Urothelium cell line (cell line): Measurements from ENCODE around the gene CEP131.

Source experiments
- DNase-seq: peaks from one replicate; pipeline ENCODE4 v3.0.0; 2011; ENCODE audit warnings: low spot score, mixed read lengths
- FAIRE-seq: peaks from 2 replicates; lab custom pipeline; 2011; peaks lifted over from hg19 to GRCh38; lab: Jason Lieb, UNC

CEP131 gene

GRCh38 chr17:81203136-81203535 lies 19.6 kb downstream of the CEP131 start:
- DNase-seq (no peak), FAIRE-seq (no peak)

- DNase-seq (no peak), FAIRE-seq (no peak)
These were observed 20.4 kb downstream of the CEP131 start for GRCh38 chr17:81202318-81202717.

- DNase-seq (peak; percentile 64), FAIRE-seq (peak; percentile 50)
These were observed 21.8 kb downstream of the CEP131 start for GRCh38 chr17:81200695-81201580.

- no peak for FAIRE-seq
- no peak for DNase-seq
These were observed 22.6 kb downstream of the CEP131 start for GRCh38 chr17:81200201-81200600.

GRCh38 chr17:81199482-81199830 lies 23.3 kb downstream of the CEP131 start:
- no peak for FAIRE-seq
- DNase-seq: no peak

GRCh38 chr17:81198826-81199481 lies 23.8 kb downstream of the CEP131 start:
- FAIRE-seq (no peak), DNase-seq (no peak)

GRCh38 chr17:81197831-81198490 lies 24.8 kb downstream of the CEP131 start:
- DNase-seq (no peak), FAIRE-seq (no peak)

GRCh38 chr17:81197409-81197795 lies 25.4 kb downstream of the CEP131 start:
- no peak for DNase-seq
- FAIRE-seq: no peak

GRCh38 chr17:81196505-81197408 lies 26.0 kb downstream of the CEP131 start:
- FAIRE-seq: no peak
- no peak for DNase-seq

- DNase-seq (no peak), FAIRE-seq (no peak)
These were observed 26.7 kb downstream of the CEP131 start for GRCh38 chr17:81195941-81196495.

- FAIRE-seq: peak; percentile 5
These were observed 27.5 kb downstream of the CEP131 start for GRCh38 chr17:81194941-81195901.

GRCh38 chr17:81194225-81194760 lies 28.5 kb downstream of the CEP131 start:
- FAIRE-seq: no peak
- DNase-seq: no peak

More at GRCh38 chr17:81194941-81195901, 27.5 kb downstream of the CEP131 start:
- no peak for DNase-seq

GRCh38 chr17:81193470-81194224 lies 29.1 kb downstream of the CEP131 start:
- no peak for FAIRE-seq
- no peak for DNase-seq

GRCh38 chr17:81193051-81193410 lies 29.7 kb downstream of the CEP131 start:
- FAIRE-seq: no peak

GRCh38 chr17:81192386-81193050 lies 30.2 kb downstream of the CEP131 start:
- no peak for DNase-seq

More at GRCh38 chr17:81193051-81193410, 29.7 kb downstream of the CEP131 start:
- DNase-seq: no peak

GRCh38 chr17:81191646-81192045 lies 31.1 kb downstream of the CEP131 start:
- DNase-seq (no peak), FAIRE-seq (peak; percentile 17)

More at GRCh38 chr17:81192386-81193050, 30.2 kb downstream of the CEP131 start:
- no peak for FAIRE-seq

GRCh38 chr17:81191116-81191515 lies 31.6 kb downstream of the CEP131 start:
- FAIRE-seq: no peak
- no peak for DNase-seq

- DNase-seq: no peak
- FAIRE-seq: no peak
These were observed 32.2 kb downstream of the CEP131 start for GRCh38 chr17:81190591-81190990.
